PFSK-1 (cell line): ENCODE measurements around the gene RAB3C.

Experiments used
- POLR2AphosphoS5 ChIP-seq: IDR thresholded peaks from 2 replicates; pipeline ENCODE4 v1.6.1; 2012; ENCODE audit warnings: low read depth, mild to moderate bottlenecking, control low read depth, low read length, moderate library complexity
- SIN3A ChIP-seq: IDR thresholded peaks from 2 replicates; pipeline ENCODE4 v1.6.1; 2012; ENCODE audit warnings: mild to moderate bottlenecking, low read length, moderate library complexity, borderline replicate concordance; ENCODE audit not compliant: insufficient read depth

- TF ChIP-seq SIN3A (no peak), POLR2AphosphoS5 (no peak)
Measured at GRCh38 chr5:58615972-58616371, 33.1 kb downstream of the RAB3C start.
